Measurements from ENCODE around the gene GPRASP3.

GPRASP3 gene

DNA sequence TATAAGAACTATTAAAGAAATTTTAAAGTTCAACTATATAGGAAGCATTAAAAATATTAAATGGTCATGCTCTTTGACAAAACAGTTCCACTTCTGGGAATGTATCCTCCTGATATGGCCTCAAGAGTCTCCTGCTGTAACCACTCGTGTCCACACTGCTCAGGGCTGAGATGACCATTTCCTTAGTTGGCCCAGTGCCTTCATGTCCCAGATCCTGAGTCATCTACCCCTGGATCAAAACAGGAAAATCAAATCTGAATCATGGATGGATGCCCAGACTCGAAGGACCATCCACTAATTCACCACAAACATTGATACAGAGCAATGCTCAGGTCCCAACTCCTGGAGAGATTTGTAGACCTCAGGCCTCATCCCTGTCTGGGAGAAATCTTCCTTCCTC is 44.7 kb downstream of the GPRASP3 start:
- no peak for DNase-seq (ENCODE audit: low read depth, low spot score)

DNA sequence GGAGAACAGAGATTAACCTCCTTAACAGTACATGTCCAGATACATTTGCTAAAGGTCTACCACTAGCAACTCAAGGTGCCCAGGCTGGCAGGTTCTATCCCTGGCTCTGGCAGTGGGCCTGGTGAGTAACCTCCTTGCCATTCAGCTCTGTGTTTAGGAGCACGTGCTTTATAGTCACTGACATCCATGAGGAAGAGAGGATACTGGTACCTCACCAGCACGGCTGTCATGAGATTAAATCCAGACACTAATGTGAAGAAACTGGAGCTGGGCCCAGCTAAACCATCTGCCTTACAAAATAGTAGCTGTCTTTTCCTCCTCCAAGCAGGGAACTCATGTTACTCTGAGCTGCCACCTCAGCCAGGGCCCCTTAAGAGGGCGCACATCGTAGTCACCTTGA is 45.3 kb downstream of the GPRASP3 start:
- no peak for DNase-seq (ENCODE audit: low read depth, low spot score)

DNA sequence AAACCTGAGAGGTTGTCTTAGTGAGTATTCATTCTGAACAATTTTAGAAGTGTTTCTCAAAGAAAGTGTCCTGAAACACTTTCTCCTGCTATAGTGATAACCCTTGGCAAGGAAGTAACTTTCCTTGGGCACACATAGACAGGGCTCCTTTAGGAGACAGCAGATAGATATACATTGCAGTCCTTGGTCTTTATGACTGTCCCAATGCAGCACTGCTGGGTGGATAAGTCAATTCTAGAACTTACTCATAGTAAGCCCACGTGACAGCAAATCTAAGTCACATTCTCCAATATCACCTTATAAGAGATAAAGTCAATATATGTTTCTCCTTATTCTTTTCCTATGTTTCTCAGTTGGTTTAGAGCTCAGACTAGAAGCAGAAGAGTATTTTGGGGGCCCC is 46.7 kb downstream of the GPRASP3 start:
- no peak for DNase-seq (ENCODE audit: low read depth, low spot score)

DNA sequence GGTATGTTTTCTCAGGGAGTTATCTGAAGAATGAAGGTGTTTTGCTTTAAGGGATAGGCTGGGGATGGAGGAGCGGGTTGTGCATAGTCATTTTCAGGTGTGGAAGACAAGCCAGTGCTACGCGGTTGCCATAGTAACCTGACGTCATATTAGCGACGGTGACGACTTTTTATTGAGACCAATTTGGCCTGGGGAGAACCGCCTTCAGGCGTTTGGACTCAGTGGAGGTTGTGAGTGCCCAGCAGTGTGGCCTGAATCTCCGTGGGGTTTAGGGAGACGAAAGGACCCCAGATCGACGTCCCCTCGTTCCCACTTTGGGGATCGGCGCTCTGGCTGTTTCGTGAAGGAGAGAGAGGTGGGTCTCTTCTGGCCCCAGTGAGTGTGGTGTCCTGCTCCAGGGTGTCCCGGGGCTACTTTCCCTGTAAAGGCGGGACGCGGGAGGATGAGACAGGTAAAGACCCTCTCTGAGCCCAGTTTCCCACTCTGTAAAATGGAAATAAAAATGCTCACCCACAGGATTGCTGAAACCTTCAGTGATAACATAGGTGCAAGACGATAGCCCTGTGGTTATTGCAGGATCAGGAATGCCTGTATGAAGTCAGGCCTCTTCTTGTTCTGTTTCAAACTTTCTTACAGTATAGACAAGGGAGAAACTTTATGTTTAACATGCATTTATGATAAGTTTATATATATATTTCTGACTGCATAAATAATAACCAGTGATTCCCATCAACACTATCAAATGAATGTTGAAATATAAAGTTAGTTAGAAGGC is 48.6 kb downstream of the GPRASP3 start:
- peak; percentile 64 for DNase-seq (ENCODE audit: low read depth, low spot score)
